Upper lobe of left lung (tissue), 4 donors: ENCODE data around the gene MCM6.

Experiments used
- CTCF ChIP-seq, 6 experiments: fragments of 450-650 bp in 4 of 6; fragments of 200-600 bp in 2 of 6; sonication (generic) in 2 of 6; IDR thresholded peaks; one replicate each; pipeline ENCODE4 v1.5.1; 2016 to 2019; ENCODE audit warnings: antibody characterized with exemption in 6 of 6
- POLR2A ChIP-seq, 4 donors: fragments of 450-650 bp; IDR thresholded peaks; one replicate each; pipeline ENCODE4 v1.5.1; 2016 to 2017; ENCODE audit warnings: antibody characterized with exemption in 4 of 4, mild to moderate bottlenecking in 2 of 4

- TF ChIP-seq POLR2A (IDR thresholded peaks at IDR 0.05) (no peak), CTCF (IDR thresholded peaks at IDR 0.05) (no peak)
Observed at GRCh38 chr2:135826544-135826943, 49.7 kb downstream of the MCM6 start.
